Lower lobe of right lung (tissue), 2 donors: ENCODE data around the gene ACTR1B. TPM values are rescaled to one million over a fixed set of nuclear protein-coding genes. Genes with fewer than 3 reads are reported as not detected.
"Not testable (repeated sequence)": the region's sequence is repeated elsewhere in the genome, so short reads cannot be mapped to it uniquely, and the experiment has no call there.

Experiments
- ATAC-seq, 2 donors: fragments of 200-7000 bp; cut with Tn5 transposase; one replicate each; pipeline ENCODE4 v1.9.1; 2020 to 2022; ENCODE audit warnings: mild to moderate bottlenecking in 2 of 2, moderate library complexity in 2 of 2
- DNase-seq: peaks from one replicate; pipeline ENCODE4 v3.0.0-alpha.2; 2020
- H3K27ac ChIP-seq: fragments of 200-600 bp; one replicate; pipeline ENCODE4 v1.8.0; 2022
- H3K27me3 ChIP-seq: fragments of 200-600 bp; one replicate; pipeline ENCODE4 v1.8.0; 2022; ENCODE audit warnings: low read depth
- H3K36me3 ChIP-seq: fragments of 200-600 bp; one replicate; pipeline ENCODE4 v1.8.0; 2022; ENCODE audit warnings: mild to moderate bottlenecking
- H3K4me1 ChIP-seq: fragments of 200-600 bp; one replicate; pipeline ENCODE4 v1.8.0; 2022
- H3K4me3 ChIP-seq: fragments of 200-600 bp; one replicate; pipeline ENCODE4 v1.8.0; 2022; ENCODE audit warnings: mild to moderate bottlenecking
- H3K9me3 ChIP-seq: fragments of 200-600 bp; one replicate; pipeline ENCODE4 v1.8.0; 2022
- CTCF ChIP-seq: fragments of 200-600 bp; IDR thresholded peaks from one replicate; pipeline ENCODE4 v1.8.0; 2022; ENCODE audit warnings: antibody characterized with exemption, mild to moderate bottlenecking
- intact Hi-C: fragments of 100-400 bp; cut with DNase I; formaldehyde crosslinking; loops from one replicate; pipeline ENCODE4 v1.11.0; 2022
- total RNA-seq: library from RNA; stranded (reverse); fragmentation: NEBNext Ultra II Directional; extraction: Animal tissue kit (Norgen Biotek cat#: 25700); gene quantifications from one replicate; pipeline ENCODE4 v1.2.1, GENCODE V29; 2021
- donor health status: DM: no; HTN: yes; CAD: no; lungs with severe emphysema.

ACTR1B gene
- total RNA-seq, 1 donor from 2014 or later: 56.0 TPM

- intact Hi-C loops, H3K27me3 ChIP-seq, H3K36me3 ChIP-seq, DNase-seq, H3K4me3 ChIP-seq, H3K27ac ChIP-seq, H3K4me1 ChIP-seq, H3K9me3 ChIP-seq, ATAC-seq: not testable (repeated sequence)
These were observed 40.9 kb downstream of the ACTR1B start for GRCh38 chr2:97622976-97623375.

DNA sequence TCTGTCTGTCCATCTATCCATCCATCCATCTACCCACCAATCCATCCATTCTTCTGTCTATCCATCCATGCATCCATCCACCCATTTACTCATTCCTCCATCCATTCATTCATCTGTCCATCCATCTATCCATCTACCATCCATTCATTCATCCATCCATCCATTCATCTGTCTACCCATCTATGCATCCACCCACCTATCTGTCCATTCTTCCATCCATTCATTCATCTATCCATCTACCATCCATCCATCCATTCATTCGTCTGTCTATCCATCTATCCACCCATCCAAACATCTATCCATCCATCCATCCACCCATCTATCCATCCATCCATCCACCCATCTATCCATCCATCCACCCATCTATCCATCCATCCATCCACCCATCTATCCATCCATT, 43.4 kb downstream of the ACTR1B start:
- H3K9me3 ChIP-seq, intact Hi-C loops, H3K4me1 ChIP-seq, H3K27me3 ChIP-seq, H3K4me3 ChIP-seq, H3K27ac ChIP-seq, H3K36me3 ChIP-seq, DNase-seq, ATAC-seq: not testable (repeated sequence)

GRCh38 chr2:97618939-97619827, 44.7 kb downstream of the ACTR1B start:
- intact Hi-C loops, H3K4me3 ChIP-seq: not testable (repeated sequence)

GRCh38 chr2:97617911-97618310, 45.9 kb downstream of the ACTR1B start:
- DNase-seq (no peak), ATAC-seq (no peak)
- no peak overlapping the region for H3K4me3 ChIP-seq
- intact Hi-C loops: no loop called here
- H3K4me1 ChIP-seq: no peaks in the 10 kb centered on the region
- H3K36me3 ChIP-seq: no peaks in the 10 kb centered on the region
- H3K27me3 ChIP-seq: no peaks in the 10 kb centered on the region
- no peak for TF ChIP-seq CTCF
- no peaks in the 10 kb centered on the region for H3K9me3 ChIP-seq
- no peak overlapping the region for H3K27ac ChIP-seq

More at GRCh38 chr2:97618939-97619827, 44.7 kb downstream of the ACTR1B start:
- ATAC-seq: peak; percentile 66 to 72
- not testable (repeated sequence) for H3K4me1 ChIP-seq, DNase-seq, H3K36me3 ChIP-seq, H3K27ac ChIP-seq, H3K9me3 ChIP-seq, H3K27me3 ChIP-seq

- H3K4me1 ChIP-seq, H3K27ac ChIP-seq, H3K4me3 ChIP-seq, H3K27me3 ChIP-seq, H3K9me3 ChIP-seq, DNase-seq, H3K36me3 ChIP-seq, intact Hi-C loops: not testable (repeated sequence)
- peak in 1 of 2 donors; percentile 37 for ATAC-seq
These were observed 48.1 kb downstream of the ACTR1B start for GRCh38 chr2:97615746-97616145.

DNA sequence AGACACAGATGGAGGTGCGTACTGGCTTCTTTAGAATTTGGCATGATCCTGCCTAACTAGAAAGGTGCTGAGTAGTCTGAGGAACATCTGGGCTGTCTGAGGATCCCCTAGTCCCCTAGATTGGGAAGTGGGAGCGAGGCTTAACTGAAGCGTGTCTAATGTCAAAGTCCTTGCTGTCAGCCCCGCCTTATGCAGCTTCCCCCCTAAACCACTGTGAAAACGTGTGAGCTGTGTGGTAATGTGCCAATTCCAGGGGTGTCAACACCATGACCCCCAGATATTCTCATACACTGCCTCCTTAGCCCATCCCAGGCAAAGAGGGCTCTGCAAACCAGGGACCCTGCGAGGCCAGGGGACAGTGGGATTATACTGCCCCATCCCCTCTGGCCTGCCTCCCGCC, 51.9 kb downstream of the ACTR1B start:
- DNase-seq, ATAC-seq, intact Hi-C loops: not testable (repeated sequence)

DNA sequence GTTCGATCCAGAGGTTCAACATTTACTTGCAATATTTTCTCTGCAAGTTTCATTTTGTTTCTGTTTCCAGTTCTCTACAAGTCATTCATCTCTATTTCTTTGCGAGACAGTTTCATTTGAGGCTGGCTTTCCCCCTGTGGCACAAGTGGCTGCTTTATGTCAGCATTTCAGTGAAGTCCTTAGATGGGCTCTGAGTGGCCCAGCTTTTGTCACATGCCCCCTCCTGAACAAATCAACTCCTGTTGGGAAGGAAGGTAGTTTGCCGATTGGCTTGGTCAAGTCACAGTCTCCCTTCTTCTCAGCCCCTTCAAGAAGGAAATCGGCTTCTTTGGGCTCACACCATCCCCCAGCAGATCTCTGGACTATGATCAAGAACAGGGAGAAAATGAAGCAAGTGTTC, 55.1 kb downstream of the ACTR1B start:
- H3K9me3 ChIP-seq, H3K27ac ChIP-seq, H3K36me3 ChIP-seq, ATAC-seq, intact Hi-C loops, DNase-seq, H3K4me3 ChIP-seq, H3K27me3 ChIP-seq, H3K4me1 ChIP-seq: not testable (repeated sequence)

More for the DNA sequence above, 51.9 kb downstream of the ACTR1B start:
- not testable (repeated sequence) for H3K4me3 ChIP-seq, H3K4me1 ChIP-seq, H3K27me3 ChIP-seq, H3K9me3 ChIP-seq, H3K27ac ChIP-seq, H3K36me3 ChIP-seq

Other genes starting within 250 kb of the ACTR1B start
- 16.8 TPM for gene ANKRD36B, start 74.2 kb downstream of the ACTR1B start, total RNA-seq
- 164 TPM for gene COX5B, start 18.0 kb downstream of the ACTR1B start, total RNA-seq
- gene C2orf92, start 5.7 kb upstream of the ACTR1B start, total RNA-seq: 15.1 TPM
- 8.8 TPM for gene ZAP70, start 49.5 kb upstream of the ACTR1B start, total RNA-seq